SK-N-SH treated with all-trans-retinoic acid at 6 μM for 48 hours (cell line): ENCODE results near the gene DCXR.

ENCODE experiments used
- RARB ChIP-seq: fragments of 250-450 bp; sonication (Bioruptor Pico); IDR thresholded peaks from 2 replicates; pipeline ENCODE4 v1.8.0; 2021; ENCODE audit warnings: mild to moderate bottlenecking, moderate library complexity
- ZFP30 ChIP-seq: fragments of 450-650 bp; formaldehyde crosslinking; IDR thresholded peaks from 2 replicates; pipeline ENCODE4 v1.5.0; 2022; ENCODE audit warnings: mild to moderate bottlenecking, moderate library complexity
- TF ChIP-seq, protein P1 (sequence below): fragments of 250-450 bp; sonication (Bioruptor Pico); IDR thresholded peaks from 2 replicates; pipeline ENCODE4 v1.5.1; 2020; ENCODE audit warnings: low read depth, mild to moderate bottlenecking, moderate library complexity

DNA sequence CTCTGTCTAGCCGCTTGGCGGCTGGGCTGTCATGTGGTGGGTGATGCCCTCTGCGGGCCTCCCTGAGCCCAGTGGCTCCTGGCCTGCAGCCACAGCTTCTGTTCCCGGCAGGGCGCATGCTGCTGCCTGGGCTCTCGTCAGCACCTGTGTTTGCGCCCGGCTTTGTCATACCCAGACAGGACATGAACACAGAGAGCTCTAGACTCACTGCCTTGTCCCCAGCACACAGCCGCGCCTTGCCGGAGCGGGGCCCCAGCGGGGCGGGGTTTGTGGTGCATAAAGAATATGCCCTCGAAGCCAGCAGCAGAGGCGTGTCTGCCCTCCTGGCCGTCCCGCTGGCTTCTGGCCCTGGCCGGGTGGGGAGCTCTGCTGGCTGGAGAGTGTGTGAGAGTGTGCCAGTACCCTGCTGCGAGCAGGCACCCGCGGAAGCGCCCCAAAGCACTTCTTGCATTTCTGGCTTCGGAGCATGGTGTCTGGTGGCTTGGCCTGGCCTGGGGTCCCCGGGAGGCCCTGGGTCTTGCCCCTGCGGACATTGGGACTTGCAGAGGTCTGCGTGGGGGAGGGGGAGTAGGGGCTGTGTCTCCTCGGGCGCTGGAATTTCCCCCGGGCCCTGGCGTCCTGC is 45.7 kb downstream of the DCXR start:
- no peak for TF ChIP-seq ZFP30 (CRISPR knock-in tag)
- TF ChIP-seq, protein P1, sequence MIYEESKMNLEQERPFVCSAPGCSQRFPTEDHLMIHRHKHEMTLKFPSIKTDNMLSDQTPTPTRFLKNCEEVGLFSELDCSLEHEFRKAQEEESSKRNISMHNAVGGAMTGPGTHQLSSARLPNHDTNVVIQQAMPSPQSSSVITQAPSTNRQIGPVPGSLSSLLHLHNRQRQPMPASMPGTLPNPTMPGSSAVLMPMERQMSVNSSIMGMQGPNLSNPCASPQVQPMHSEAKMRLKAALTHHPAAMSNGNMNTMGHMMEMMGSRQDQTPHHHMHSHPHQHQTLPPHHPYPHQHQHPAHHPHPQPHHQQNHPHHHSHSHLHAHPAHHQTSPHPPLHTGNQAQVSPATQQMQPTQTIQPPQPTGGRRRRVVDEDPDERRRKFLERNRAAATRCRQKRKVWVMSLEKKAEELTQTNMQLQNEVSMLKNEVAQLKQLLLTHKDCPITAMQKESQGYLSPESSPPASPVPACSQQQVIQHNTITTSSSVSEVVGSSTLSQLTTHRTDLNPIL (CRISPR knock-in tag), result no peak
- no peak for TF ChIP-seq RARB (CRISPR knock-in tag)
